ENCODE measurements around the gene MED22.
A peak's percentile ranks its signal among the peaks of the same experiment; 100 is the strongest.

MED22 gene

DNA sequence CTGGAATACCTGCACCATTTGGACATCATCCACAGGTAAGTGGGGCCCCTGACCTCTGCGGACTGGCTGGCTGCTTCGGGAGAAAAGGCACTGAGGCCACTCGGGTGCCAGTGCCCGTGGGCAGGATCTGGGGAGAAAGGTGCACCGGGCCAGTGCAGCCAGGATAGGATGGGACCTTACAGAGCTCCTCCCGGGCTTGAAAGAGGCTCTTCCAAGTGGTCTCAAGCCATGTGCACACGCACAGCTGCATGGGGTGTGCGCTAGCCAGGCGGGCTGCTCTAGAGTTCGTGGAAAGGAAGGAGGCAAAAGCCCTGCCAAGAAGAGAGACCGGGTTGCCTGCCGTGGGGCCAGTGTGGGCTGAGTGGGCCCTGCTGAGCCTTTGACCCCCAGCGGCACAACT, 41.6 kb upstream of the MED22 start:
- TF ChIP-seq, protein P1, sequence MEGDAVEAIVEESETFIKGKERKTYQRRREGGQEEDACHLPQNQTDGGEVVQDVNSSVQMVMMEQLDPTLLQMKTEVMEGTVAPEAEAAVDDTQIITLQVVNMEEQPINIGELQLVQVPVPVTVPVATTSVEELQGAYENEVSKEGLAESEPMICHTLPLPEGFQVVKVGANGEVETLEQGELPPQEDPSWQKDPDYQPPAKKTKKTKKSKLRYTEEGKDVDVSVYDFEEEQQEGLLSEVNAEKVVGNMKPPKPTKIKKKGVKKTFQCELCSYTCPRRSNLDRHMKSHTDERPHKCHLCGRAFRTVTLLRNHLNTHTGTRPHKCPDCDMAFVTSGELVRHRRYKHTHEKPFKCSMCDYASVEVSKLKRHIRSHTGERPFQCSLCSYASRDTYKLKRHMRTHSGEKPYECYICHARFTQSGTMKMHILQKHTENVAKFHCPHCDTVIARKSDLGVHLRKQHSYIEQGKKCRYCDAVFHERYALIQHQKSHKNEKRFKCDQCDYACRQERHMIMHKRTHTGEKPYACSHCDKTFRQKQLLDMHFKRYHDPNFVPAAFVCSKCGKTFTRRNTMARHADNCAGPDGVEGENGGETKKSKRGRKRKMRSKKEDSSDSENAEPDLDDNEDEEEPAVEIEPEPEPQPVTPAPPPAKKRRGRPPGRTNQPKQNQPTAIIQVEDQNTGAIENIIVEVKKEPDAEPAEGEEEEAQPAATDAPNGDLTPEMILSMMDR (IDR thresholded peaks at IDR 0.05) = no peak
- TF ChIP-seq ZFX (IDR thresholded peaks at IDR 0.05; ENCODE audit: borderline replicate concordance) = no peak
- no peak overlapping the region for H3K27ac ChIP-seq

DNA sequence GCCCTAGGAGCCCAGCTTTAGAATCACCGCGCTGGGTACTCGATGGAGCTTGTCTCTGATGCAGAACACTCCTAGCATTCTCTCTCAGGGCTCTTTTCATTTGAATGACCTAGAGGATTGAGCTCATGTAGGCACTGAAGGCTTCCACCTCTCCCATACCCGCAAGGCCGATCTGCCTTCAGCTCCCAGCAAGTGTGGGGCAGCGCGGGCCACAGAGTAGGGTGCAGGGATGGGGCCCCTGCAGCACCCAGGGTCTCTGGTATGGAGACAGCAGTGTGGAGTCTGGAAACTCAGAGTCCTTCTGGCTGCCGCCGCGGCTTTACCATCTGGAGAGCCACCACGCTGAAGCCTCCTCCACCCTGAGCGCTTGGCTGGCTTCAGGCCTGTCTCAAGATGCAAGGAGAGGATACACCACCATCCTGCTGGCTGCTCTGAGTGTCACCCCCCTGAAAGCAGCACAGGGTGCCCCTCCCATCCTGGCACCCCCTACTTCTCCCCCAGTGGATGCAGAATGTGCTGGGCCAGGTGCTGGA, 41.2 kb upstream of the MED22 start:
- no peak overlapping the region for H3K27ac ChIP-seq
- TF ChIP-seq ZFX (IDR thresholded peaks at IDR 0.05; ENCODE audit: borderline replicate concordance) = no peak
- TF ChIP-seq, protein P1 (IDR thresholded peaks at IDR 0.05) = no peak

DNA sequence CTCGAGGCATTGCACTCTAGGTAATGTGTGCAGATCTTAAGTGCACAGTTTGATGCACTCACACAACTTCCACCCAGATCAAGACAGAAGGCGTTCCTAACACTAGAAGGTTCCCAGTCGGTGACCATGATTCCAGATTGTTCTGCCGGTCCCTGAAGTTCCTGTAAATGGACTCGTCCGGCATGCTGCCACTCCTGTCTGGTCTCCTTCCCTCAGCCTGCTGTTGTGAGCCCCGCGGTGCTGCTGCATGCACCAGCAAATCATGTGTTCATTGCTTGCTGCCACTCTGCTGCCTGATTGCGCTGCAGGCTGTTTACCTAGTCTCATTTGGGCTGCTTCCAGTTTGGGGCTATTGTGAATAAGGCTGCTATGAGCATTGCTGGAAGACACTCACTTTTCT, 39.7 kb upstream of the MED22 start:
- TF ChIP-seq, protein P1 (IDR thresholded peaks at IDR 0.05) = no peak
- TF ChIP-seq ZFX (IDR thresholded peaks at IDR 0.05; ENCODE audit: borderline replicate concordance) = no peak

DNA sequence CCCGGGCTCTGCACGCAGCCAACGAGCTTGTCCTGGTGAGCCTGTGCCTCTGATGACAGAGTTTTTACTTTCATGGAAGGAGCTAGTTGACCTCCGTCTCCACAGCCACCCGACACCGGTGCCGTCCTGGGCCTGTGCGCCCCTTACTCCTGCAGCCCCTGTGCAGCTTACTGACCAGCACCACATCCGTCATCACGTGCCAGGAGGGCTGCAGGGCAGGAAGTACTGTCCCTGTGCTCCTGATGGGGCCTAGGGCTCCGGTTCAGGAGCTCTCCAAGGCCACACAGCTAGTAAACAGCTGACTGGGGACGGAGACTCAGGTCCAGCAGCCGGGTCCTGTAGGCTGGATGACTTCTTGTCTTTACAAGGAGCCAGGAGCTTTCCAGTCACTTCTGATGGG, 38.4 kb upstream of the MED22 start:
- no peak for TF ChIP-seq ZFX (IDR thresholded peaks at IDR 0.05; ENCODE audit: borderline replicate concordance)
- TF ChIP-seq, protein P1 (IDR thresholded peaks at IDR 0.05) = no peak
- no peak overlapping the region for H3K27ac ChIP-seq

More for the DNA sequence above, 39.7 kb upstream of the MED22 start:
- peak overlapping the region; percentile 56 for H3K27ac ChIP-seq

DNA sequence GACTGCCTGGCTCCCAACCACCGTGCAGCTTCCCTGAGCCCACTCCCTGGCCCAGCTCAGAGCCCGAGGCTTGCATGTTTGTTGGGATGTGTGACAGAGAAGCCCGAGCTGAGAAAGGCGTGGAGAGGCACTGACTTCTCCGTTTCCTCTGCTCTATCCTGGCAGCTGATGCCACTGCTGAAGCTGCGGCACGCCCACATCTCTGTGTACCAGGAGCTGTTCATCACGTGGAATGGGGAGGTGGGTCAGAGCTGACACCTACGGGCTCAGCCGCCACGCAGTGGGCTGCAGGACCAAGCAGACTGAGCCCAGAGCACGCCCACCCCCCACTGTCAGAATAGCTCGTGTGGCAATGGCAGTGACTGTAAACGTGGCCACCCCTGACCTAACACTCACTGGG, 37.5 kb upstream of the MED22 start:
- no peak overlapping the region for H3K27ac ChIP-seq
- TF ChIP-seq ZFX (IDR thresholded peaks at IDR 0.05; ENCODE audit: borderline replicate concordance) = no peak
- TF ChIP-seq, protein P1 (IDR thresholded peaks at IDR 0.05) = no peak

DNA sequence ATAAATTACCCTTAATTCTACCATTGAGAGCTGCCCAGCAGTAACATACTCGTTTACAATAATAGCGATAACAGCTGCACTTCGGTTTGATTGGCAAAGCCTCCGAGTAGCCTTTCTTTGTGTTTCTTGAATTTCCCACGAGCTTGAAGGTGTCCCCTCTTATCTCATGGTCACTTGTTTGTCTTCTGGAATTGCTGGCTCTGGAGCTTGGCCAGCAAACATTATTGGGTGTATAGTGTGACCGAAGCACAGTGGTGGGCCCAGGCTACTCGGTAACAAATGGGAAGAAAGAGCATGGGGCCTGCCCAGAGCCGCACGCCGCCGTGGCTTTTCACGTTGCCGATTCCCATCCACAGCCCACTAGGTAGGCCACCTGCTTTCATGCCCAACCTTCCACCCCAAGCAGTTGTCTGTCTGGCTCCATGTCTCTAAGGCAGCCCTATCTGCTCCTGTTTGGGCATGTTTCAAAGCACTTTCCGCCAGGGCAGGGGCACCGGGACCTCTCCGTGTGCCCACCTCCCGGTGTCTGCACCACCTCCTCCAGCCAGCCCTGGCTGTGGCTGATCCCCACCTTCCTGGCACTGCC, 36.9 kb upstream of the MED22 start:
- no peak for TF ChIP-seq ZFX (IDR thresholded peaks at IDR 0.05; ENCODE audit: borderline replicate concordance)
- TF ChIP-seq, protein P1 (IDR thresholded peaks at IDR 0.05) = no peak
- no peak overlapping the region for H3K27ac ChIP-seq

DNA sequence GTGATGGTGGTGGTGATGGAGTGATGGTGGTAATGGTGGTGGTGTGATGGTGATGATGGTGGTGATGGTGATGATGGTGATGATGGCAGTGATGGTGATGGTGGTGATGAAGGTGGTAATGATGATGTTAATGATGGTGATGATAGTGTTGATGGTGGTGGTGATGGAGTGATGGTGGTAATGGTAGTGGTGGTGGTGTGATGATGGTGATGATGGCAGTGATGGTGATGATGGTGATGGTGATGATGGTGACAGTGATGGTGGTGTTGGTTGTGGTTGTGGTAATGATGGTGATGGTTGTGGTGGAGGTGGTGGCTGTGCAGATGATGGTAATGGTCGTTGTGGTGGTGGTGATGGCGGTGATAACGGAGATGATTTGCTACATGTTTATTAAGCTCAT, 35.5 kb upstream of the MED22 start:
- TF ChIP-seq, protein P1 (IDR thresholded peaks at IDR 0.05) = no peak
- TF ChIP-seq ZFX (IDR thresholded peaks at IDR 0.05; ENCODE audit: borderline replicate concordance) = no peak
- H3K27ac ChIP-seq = no peak overlapping the region

Measured in 22Rv1 (cell line).